Parathyroid adenoma (tissue), 2 donors: ENCODE results near the gene STXBP5.
"Not testable (repeated sequence)": the region's sequence is repeated elsewhere in the genome, so short reads cannot be mapped to it uniquely, and the experiment has no call there.

Source experiments
- H2AFZ ChIP-seq: fragments of 300-600 bp; sonication (generic); one replicate; pipeline ENCODE4 v1.7.0; 2017; ENCODE audit warnings: antibody characterized with exemption, mild to moderate bottlenecking
- H3K27ac ChIP-seq: fragments of 300-600 bp; sonication (generic); one replicate; pipeline ENCODE4 v1.7.0; 2017
- H3K27me3 ChIP-seq: fragments of 300-600 bp; sonication (generic); one replicate; pipeline ENCODE4 v1.7.0; 2017; ENCODE audit warnings: low read length; ENCODE audit not compliant: control insufficient read depth, insufficient read depth
- H3K36me3 ChIP-seq: fragments of 300-600 bp; sonication (generic); one replicate; pipeline ENCODE4 v1.7.0; 2017; ENCODE audit warnings: low read length; ENCODE audit not compliant: control insufficient read depth, insufficient read depth
- H3K4me1 ChIP-seq: fragments of 300-600 bp; sonication (generic); one replicate; pipeline ENCODE4 v1.7.0; 2017; ENCODE audit warnings: control low read depth
- H3K4me2 ChIP-seq: fragments of 300-600 bp; sonication (generic); one replicate; pipeline ENCODE4 v1.7.0; 2017; ENCODE audit warnings: low read length
- H3K4me3 ChIP-seq: fragments of 300-600 bp; sonication (generic); one replicate; pipeline ENCODE4 v1.7.0; 2017; ENCODE audit warnings: low read depth, low read length
- H3K79me2 ChIP-seq: fragments of 300-600 bp; sonication (generic); one replicate; pipeline ENCODE4 v1.7.0; 2017; ENCODE audit warnings: control low read depth
- H3K9ac ChIP-seq: fragments of 300-600 bp; sonication (generic); one replicate; pipeline ENCODE4 v1.7.0; 2017; ENCODE audit warnings: mild to moderate bottlenecking
- H3K9me3 ChIP-seq: fragments of 300-600 bp; sonication (generic); one replicate; pipeline ENCODE4 v1.7.0; 2017; ENCODE audit warnings: low read length; ENCODE audit not compliant: control insufficient read depth
- TF ChIP-seq, protein P1 (sequence below): fragments of 300-600 bp; sonication (generic); IDR thresholded peaks from one replicate; pipeline ENCODE4 v1.7.0; 2017; ENCODE audit warnings: antibody characterized with exemption, mild to moderate bottlenecking
- donor health status: primary hyperparathyroidism.

STXBP5 gene

DNA sequence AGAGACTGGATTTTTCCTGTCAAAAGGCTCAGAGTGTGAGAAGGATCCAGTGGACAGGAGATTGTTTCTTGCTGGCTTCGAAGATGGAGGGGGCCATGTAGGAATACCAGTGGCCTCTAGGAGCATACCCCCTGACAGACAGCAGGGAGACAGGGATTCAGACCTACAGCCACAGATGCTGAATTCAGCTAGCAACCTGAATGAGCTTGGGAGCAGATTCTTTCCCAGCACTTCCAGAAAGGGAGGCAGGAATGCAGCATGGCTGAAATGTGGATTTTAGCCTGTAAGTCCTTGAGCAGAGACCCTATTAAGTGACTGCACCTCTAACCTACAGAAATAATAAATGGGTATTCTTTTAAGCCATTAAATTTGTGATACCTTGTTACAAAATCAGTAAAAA, 44.6 kb downstream of the STXBP5 start:
- TF ChIP-seq, protein P1, sequence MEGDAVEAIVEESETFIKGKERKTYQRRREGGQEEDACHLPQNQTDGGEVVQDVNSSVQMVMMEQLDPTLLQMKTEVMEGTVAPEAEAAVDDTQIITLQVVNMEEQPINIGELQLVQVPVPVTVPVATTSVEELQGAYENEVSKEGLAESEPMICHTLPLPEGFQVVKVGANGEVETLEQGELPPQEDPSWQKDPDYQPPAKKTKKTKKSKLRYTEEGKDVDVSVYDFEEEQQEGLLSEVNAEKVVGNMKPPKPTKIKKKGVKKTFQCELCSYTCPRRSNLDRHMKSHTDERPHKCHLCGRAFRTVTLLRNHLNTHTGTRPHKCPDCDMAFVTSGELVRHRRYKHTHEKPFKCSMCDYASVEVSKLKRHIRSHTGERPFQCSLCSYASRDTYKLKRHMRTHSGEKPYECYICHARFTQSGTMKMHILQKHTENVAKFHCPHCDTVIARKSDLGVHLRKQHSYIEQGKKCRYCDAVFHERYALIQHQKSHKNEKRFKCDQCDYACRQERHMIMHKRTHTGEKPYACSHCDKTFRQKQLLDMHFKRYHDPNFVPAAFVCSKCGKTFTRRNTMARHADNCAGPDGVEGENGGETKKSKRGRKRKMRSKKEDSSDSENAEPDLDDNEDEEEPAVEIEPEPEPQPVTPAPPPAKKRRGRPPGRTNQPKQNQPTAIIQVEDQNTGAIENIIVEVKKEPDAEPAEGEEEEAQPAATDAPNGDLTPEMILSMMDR = no peak
- Histone ChIP-seq H3K36me3 (no peaks in the 10 kb centered on the region), H2AFZ (no peak overlapping the region), H3K4me2 (no peak overlapping the region), H3K4me3 (no peak overlapping the region), H3K9ac (no peak overlapping the region), H3K9me3 (no peaks in the 10 kb centered on the region), H3K4me1 (peaks cover 9% of the 10 kb centered on the region), H3K27me3 (no peaks in the 10 kb centered on the region), H3K79me2 (peaks cover 57% of the 10 kb centered on the region), H3K27ac (no peak overlapping the region)

DNA sequence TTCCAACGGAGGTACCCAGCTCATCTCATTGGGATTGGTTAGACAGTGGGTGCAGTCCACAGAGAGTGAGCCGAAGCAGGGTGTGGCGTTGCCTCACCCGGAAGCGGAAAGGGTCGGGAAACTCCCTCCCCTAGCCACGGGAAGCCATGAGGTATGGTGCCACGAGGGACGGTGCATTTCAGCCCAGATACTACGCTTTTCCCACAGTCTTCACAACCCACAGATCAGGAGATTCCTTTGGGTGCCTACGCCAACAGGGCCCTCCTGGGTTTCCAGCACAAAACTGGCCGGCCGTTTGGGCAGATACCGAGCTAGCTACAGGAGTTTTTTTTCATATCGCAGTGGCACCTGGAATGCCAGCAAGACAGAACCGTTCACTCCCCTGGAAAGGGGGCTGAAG, 46.9 kb downstream of the STXBP5 start:
- Histone ChIP-seq H3K36me3 (no peaks in the 10 kb centered on the region), H3K27ac (no peak overlapping the region), H3K4me1 (no peaks in the 10 kb centered on the region), H2AFZ (no peak overlapping the region), H3K4me2 (no peak overlapping the region), H3K9ac (no peak overlapping the region), H3K27me3 (no peaks in the 10 kb centered on the region), H3K9me3 (no peaks in the 10 kb centered on the region), H3K4me3 (no peak overlapping the region), H3K79me2 (peaks cover 56% of the 10 kb centered on the region)
- TF ChIP-seq, protein P1 = no peak

DNA sequence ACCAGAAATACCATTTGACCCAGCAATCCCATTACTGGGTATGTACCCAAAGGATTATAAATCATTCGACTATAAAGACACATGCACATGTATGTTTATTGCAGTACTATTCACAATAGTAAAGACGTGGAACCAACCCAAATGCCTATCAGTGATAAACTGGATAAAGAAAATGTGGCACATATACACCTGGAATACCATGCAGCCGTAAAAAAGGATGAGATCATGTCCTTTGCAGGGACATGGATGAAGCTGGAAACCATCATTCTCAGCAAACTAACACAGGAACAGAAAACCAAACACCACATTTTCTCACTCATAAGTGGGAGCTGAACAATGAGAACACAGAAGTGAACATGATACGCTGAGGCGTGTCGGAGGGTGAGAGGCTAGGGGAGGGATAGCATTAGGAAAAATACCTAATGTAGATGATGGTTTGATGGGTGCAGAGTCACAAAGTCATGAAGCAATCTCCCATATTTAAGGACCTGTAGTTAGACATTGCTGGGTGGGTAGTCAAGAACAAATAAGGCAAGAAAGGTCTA, 50.8 kb downstream of the STXBP5 start:
- H3K4me2 ChIP-seq, H3K4me3 ChIP-seq, H2AFZ ChIP-seq, H3K9me3 ChIP-seq, H3K9ac ChIP-seq, H3K4me1 ChIP-seq, H3K36me3 ChIP-seq, H3K27ac ChIP-seq, H3K27me3 ChIP-seq: not testable (repeated sequence)
- peaks cover 40% of the 10 kb centered on the region for H3K79me2 ChIP-seq

DNA sequence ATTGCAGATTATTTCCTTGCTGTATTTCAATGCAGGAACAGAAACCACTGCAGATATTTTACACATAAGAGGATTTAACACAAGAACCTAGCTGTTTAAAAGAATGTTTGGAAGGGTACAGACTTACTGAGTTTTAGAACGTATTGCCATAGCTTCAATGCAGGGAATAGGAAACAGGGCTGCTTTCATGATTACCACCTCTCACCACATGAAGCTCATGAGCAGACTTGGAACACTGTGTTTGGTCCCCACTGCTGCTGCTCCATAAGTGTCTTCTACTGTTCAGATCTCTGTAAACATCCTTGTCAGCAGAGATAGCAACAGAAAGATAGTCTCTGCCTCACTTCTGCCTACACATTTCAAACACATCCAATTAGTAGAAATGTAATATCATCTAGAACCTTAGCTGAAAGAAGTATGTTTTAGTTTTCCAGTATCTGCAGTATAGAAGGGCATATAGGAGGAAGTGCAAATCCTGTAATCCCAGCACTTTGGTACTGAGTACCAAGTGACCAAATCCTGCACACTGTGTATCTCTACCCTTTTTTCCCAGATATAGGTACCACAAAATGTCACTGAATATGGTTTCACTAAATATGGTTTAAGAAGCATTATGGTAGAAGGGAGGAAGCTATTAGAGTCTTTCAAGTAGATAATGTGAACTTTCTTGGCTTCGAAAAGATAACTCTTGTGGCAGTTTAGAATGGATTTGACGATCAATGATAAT, 51.9 kb downstream of the STXBP5 start:
- Histone ChIP-seq H3K9ac (no peak overlapping the region), H3K79me2 (peaks cover 35% of the 10 kb centered on the region), H3K36me3 (no peaks in the 10 kb centered on the region), H3K27me3 (no peaks in the 10 kb centered on the region), H3K9me3 (no peaks in the 10 kb centered on the region), H3K4me1 (peaks cover 3% of the 10 kb centered on the region), H3K27ac (no peak overlapping the region), H3K4me3 (no peak overlapping the region), H2AFZ (no peak overlapping the region), H3K4me2 (no peak overlapping the region)
- TF ChIP-seq, protein P1 = no peak

DNA sequence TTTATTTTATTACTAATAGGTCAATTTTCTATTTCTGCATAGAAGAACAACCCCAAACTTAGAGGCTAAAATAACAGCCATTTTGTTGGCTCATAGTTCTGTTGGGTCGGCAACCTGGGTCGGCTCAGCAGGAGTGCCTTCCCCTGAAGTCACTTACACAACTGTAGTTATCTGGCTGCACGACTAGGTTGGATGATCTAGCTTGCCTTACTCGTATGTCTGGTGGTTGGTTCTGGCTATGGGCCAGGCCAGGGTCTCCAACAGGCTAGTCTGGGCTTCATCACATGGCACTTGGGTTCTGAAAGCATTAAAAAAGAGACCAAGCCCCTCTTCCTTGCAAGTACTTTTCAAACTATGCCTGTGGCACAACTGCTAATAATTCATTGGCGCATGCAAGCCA, 53.5 kb downstream of the STXBP5 start:
- H3K4me1 ChIP-seq = peaks cover 3% of the 10 kb centered on the region
- H3K4me3 ChIP-seq = no peak overlapping the region
- no peak overlapping the region for H3K9ac ChIP-seq
- H3K27ac ChIP-seq = no peak overlapping the region
- TF ChIP-seq, protein P1 = no peak
- no peak overlapping the region for H3K4me2 ChIP-seq
- H3K9me3 ChIP-seq = no peaks in the 10 kb centered on the region
- H3K36me3 ChIP-seq = no peaks in the 10 kb centered on the region
- peaks cover 19% of the 10 kb centered on the region for H3K79me2 ChIP-seq
- no peak overlapping the region for H2AFZ ChIP-seq
- H3K27me3 ChIP-seq = no peaks in the 10 kb centered on the region
